Caco-2 (cell line): ENCODE results near the gene RIPOR3. TPM values are rescaled to one million over a fixed set of nuclear protein-coding genes. Genes with fewer than 3 reads are reported as not detected.
A peak's percentile ranks its signal among the peaks of the same experiment; 100 is the strongest.

ENCODE experiments used
- BruUV-seq: library from RNA; stranded (reverse); fragments of 400-500 nt; replicated peaks from 2 replicates; lab custom pipeline; 2021; lab: Mats Ljungman, UMichigan
- CTCF ChIA-PET: fragments of 300-600 bp; sonication (Branson Sonifier 250); formaldehyde crosslinking; loops from one replicate; lab custom pipeline; 2022; ENCODE audit warnings: antibody characterized with exemption; lab: Charles Lee
- POLR2A ChIA-PET: fragments of 300-600 bp; sonication (Branson Sonifier 250); formaldehyde crosslinking; loops from one replicate; lab custom pipeline; 2022; ENCODE audit warnings: antibody characterized with exemption; lab: Charles Lee
- DNase-seq, 2 experiments: peaks; one replicate each; pipeline versions ENCODE4 v3.0.0 to v3.0.0-alpha.2; 2020 to 2022
- H3K27me3 ChIP-seq: replicated peaks from 2 replicates; pipeline ENCODE4 v1.6.0; 2011; ENCODE audit warnings: low read length; ENCODE audit not compliant: control insufficient read depth, insufficient read depth
- H3K36me3 ChIP-seq: 2 replicates; pipeline ENCODE4 v1.5.1; 2011; ENCODE audit warnings: low read length; ENCODE audit not compliant: control insufficient read depth, insufficient read depth
- H3K4me1 ChIP-seq: fragments of 250-450 bp; sonication (Bioruptor Pico); 2 replicates; pipeline ENCODE4 v1.5.1; 2020; ENCODE audit warnings: mild to moderate bottlenecking
- H3K4me3 ChIP-seq: 2 replicates; pipeline ENCODE4 v1.5.1; 2011; ENCODE audit warnings: low read depth, mild to moderate bottlenecking, control low read depth, low read length
- H3K9me3 ChIP-seq: fragments of 250-450 bp; sonication (Bioruptor Pico); 2 replicates; pipeline ENCODE4 v1.5.1; 2020; ENCODE audit warnings: mild to moderate bottlenecking, moderate library complexity
- H3K27ac Mint-ChIP-seq: one replicate; pipeline ENCODE4 v1.8.0; 2022; ENCODE audit warnings: mixed read lengths; ENCODE audit not compliant: unreplicated experiment
- H3K27me3 Mint-ChIP-seq: one replicate; pipeline ENCODE4 v1.8.0; 2022; ENCODE audit warnings: mixed read lengths; ENCODE audit not compliant: insufficient read depth, unreplicated experiment
- H3K36me3 Mint-ChIP-seq: one replicate; pipeline ENCODE4 v1.8.0; 2022; ENCODE audit warnings: mild to moderate bottlenecking, mixed read lengths; ENCODE audit not compliant: insufficient read depth, unreplicated experiment
- H3K4me1 Mint-ChIP-seq: one replicate; pipeline ENCODE4 v1.8.0; 2022; ENCODE audit warnings: low read depth, mixed read lengths; ENCODE audit not compliant: unreplicated experiment
- H3K4me3 Mint-ChIP-seq: one replicate; pipeline ENCODE4 v1.8.0; 2022; ENCODE audit warnings: mild to moderate bottlenecking, moderate library complexity, mixed read lengths; ENCODE audit not compliant: unreplicated experiment
- H3K9me3 Mint-ChIP-seq: one replicate; pipeline ENCODE4 v1.8.0; 2022; ENCODE audit warnings: mixed read lengths; ENCODE audit not compliant: unreplicated experiment
- intact Hi-C: fragments of 100-400 bp; cut with micrococcal nuclease; formaldehyde crosslinking; loops from one replicate; pipeline ENCODE4 v1.10.0; 2022; ENCODE audit not compliant: unreplicated experiment
- total RNA-seq: library from RNA; stranded (reverse); gene quantifications from 2 replicates; pipeline ENCODE4 v1.2.3, GENCODE V29; 2022
- TF ChIP-seq, protein P1 (sequence below), 2 experiments: fragments of 200-600 bp in 1 of 2; IDR thresholded peaks; 1 replicate in 1 of 2; 2 replicates in 1 of 2; pipeline versions ENCODE4 v1.5.1 to v1.8.0; 2011 to 2022; ENCODE audit warnings: antibody characterized with exemption in 1 of 2, control low read depth in 1 of 2, inconsistent platforms in 1 of 2, low read depth in 1 of 2, low read length in 1 of 2, mild to moderate bottlenecking in 1 of 2, moderate library complexity in 1 of 2; ENCODE audit not compliant: insufficient read depth in 1 of 2, severe bottlenecking in 1 of 2, unreplicated experiment in 1 of 2

Gene RIPOR3
- total RNA-seq, 1 experiment from 2014 or later = 0.18 TPM

DNA sequence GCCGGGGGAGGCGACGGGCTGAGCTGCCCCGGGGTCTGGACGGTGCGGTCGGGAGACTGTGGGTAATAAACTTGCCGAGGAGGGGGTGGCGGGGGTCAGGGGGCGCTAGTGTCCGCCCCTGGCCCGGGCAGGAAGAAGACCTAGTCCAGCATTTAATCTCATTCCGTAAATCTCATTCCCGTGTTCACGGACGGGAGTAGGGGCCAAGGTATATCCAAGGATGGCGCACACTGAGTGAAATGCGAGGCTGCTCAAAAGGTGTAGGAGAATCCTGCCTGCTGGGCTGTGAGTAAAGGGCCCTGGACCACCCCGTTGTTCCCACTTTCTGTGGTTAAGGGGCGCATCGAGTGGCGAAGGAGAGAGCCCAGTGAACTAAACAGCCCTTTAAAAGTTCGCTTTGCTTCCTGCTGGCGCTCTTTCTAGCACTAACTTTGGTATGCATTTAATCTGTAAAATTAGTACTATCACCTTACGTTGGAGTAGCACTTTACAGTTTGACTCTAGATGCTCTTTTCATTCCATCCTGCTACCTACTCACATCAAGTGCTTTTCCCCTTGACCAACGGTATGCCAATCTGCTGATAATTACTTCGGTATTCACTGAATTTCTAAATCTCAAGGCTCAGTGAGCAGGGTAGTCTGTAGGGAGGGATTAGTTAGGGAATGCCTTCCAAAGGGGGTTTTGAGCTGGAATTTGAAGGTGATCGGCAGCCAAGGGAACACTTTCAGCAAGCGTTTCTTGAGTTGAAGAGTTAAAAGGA is 40.8 kb upstream of the RIPOR3 start:
- H3K36me3 Mint-ChIP-seq = peaks cover 73% of the 10 kb centered on the region
- POLR2A ChIA-PET = interaction anchor here (0.6 to 5.3 kb wide), 18 partner anchors 8 to 226 kb away, joined by 3 to 36 read pairs (median 6); partner anchors contain the start of genes ADNP, DPM1 and MOCS3

DNA sequence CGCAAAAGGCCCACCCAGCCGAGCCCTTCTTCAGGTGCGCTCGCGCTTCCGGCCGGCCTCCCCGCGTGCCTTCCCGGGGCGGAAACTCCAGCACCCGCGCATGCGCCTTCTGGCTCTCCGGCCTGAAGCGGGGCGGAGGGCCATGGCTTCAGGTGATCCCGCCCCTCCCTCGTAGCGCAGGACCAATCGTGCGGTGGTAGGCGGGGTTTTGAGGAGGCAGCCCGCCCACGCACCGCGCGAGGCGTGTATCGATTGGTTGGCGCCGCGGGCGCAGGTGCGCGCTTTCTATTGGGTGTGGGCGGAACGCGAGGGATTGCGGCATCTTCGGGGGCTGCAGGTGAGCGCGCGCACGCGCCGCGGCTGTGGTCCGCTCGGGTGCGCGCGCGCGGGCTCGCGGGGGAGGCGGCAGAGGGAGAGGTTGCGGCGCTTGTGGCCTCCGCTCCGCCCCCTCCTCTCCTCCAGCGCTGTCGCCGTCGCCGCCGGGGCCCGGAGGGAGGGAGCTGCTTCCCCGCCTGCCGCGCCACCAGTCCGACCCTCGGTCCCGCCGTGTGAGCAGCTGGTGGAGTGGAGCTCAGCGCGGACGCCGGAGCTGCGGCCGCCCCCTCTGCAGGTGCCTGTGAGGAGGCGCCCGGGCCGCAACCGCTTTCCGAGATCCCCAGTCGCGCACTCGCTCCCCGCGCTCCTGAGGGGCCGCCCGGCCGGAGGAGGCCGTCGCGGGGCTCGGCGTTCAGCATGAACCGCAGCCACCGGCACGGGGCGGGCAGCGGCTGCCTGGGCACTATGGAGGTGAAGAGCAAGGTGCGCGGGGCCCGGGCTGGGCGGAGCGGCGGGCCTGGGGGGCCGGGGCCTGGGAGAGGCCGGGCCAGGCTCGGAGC is 40.0 kb upstream of the RIPOR3 start, which contains the start of gene PARD6B:
PARD6B (plus strand) TSS at position 526 of the 875 bp plus-strand sequence; CDS start at position 733, 207 bp downstream.
- no peaks in the 10 kb centered on the region for H3K9me3 ChIP-seq
- no peaks in the 10 kb centered on the region for H3K9me3 Mint-ChIP-seq
- intact Hi-C loops = loop anchor here (1.0 kb wide), 6 partner anchors 8 to 68 kb away; no protein-coding TSS in a partner anchor
- ChIA-PET POLR2A (interaction anchor here (0.5 to 5.3 kb wide), 18 partner anchors 9 to 227 kb away, joined by 3 to 36 read pairs (median 5); partner anchors contain the start of genes ADNP, DPM1 and MOCS3), CTCF (interaction anchor here (0.6 to 6.8 kb wide), 14 partner anchors 10 to 202 kb away, joined by 3 to 53 read pairs (median 6); no protein-coding TSS in a partner anchor)
- BruUV-seq = no TSS peak
- no peaks in the 10 kb centered on the region for H3K27me3 ChIP-seq
- H3K27ac Mint-ChIP-seq = peak within 1 kb of the TSS; percentile 96
- peaks cover 67% of the 10 kb centered on the region for H3K4me1 ChIP-seq
- H3K36me3 ChIP-seq = 0 out of 2 replicates have a peak, but pooled peaks cover 1% of the 10 kb centered on the region
- peak within 1 kb of the TSS; percentile 88 for H3K4me3 Mint-ChIP-seq
- no peaks in the 10 kb centered on the region for H3K27me3 Mint-ChIP-seq
- H3K36me3 Mint-ChIP-seq = peaks cover 65% of the 10 kb centered on the region
- TF ChIP-seq, protein P1, sequence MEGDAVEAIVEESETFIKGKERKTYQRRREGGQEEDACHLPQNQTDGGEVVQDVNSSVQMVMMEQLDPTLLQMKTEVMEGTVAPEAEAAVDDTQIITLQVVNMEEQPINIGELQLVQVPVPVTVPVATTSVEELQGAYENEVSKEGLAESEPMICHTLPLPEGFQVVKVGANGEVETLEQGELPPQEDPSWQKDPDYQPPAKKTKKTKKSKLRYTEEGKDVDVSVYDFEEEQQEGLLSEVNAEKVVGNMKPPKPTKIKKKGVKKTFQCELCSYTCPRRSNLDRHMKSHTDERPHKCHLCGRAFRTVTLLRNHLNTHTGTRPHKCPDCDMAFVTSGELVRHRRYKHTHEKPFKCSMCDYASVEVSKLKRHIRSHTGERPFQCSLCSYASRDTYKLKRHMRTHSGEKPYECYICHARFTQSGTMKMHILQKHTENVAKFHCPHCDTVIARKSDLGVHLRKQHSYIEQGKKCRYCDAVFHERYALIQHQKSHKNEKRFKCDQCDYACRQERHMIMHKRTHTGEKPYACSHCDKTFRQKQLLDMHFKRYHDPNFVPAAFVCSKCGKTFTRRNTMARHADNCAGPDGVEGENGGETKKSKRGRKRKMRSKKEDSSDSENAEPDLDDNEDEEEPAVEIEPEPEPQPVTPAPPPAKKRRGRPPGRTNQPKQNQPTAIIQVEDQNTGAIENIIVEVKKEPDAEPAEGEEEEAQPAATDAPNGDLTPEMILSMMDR (IDR thresholded peaks at IDR 0.05; ENCODE audit: insufficient read depth in 1 of 2, low read depth in 1 of 2, low read length in 1 of 2, severe bottlenecking in 1 of 2, unreplicated experiment in 1 of 2) = peak in 1 of 2 experiments; percentile 19
- H3K4me3 ChIP-seq = peak within 1 kb of the TSS; percentile 78
- H3K4me1 Mint-ChIP-seq = peaks cover 46% of the 10 kb centered on the region
- DNase-seq = peak; percentile 100

More for the DNA sequence above, 40.8 kb upstream of the RIPOR3 start:
- no peaks in the 10 kb centered on the region for H3K9me3 Mint-ChIP-seq
- TF ChIP-seq, protein P1 (IDR thresholded peaks at IDR 0.05; ENCODE audit: insufficient read depth in 1 of 2, low read depth in 1 of 2, low read length in 1 of 2, severe bottlenecking in 1 of 2, unreplicated experiment in 1 of 2) = no peak
- intact Hi-C loops = loop anchor here (1.0 kb wide), 6 partner anchors 7 to 69 kb away; no protein-coding TSS in a partner anchor
- peak; percentile 39 to 62 for DNase-seq
- Histone ChIP-seq H3K27me3 (no peaks in the 10 kb centered on the region), H3K4me1 (peaks cover 67% of the 10 kb centered on the region), H3K4me3 (peak overlapping the region; percentile 65), H3K9me3 (no peaks in the 10 kb centered on the region), H3K36me3 (0 out of 2 replicates have a peak, but pooled peaks cover 4% of the 10 kb centered on the region)
- BruUV-seq = TSS peak; percentile 35
- CTCF ChIA-PET = interaction anchor here (0.6 to 6.8 kb wide), 14 partner anchors 10 to 201 kb away, joined by 3 to 53 read pairs (median 4); no protein-coding TSS in a partner anchor
- H3K4me1 Mint-ChIP-seq = peaks cover 50% of the 10 kb centered on the region
- H3K27ac Mint-ChIP-seq = peak overlapping the region; percentile 96
- no peaks in the 10 kb centered on the region for H3K27me3 Mint-ChIP-seq
- H3K4me3 Mint-ChIP-seq = peak overlapping the region; percentile 88
